K562 (cell line): ENCODE measurements around the gene PNPLA7. TPM values are rescaled to one million over a fixed set of nuclear protein-coding genes. Genes with fewer than 3 reads are reported as not detected.

ENCODE experiments used
- EP300 ChIP-seq: IDR thresholded peaks from 2 replicates; pipeline ENCODE4 v1.6.1; 2012; ENCODE audit warnings: low read length, improper control_type of control experiment
- IRF9 ChIP-seq: fragments of 450-650 bp; IDR thresholded peaks from 2 replicates; pipeline ENCODE4 v1.6.1; 2016; ENCODE audit warnings: missing biosample characterization, missing genetic modification characterization
- KDM1A ChIP-seq, 2 experiments: fragments of 450-650 bp; IDR thresholded peaks; 2 replicates each; pipeline ENCODE4 v1.6.1; 2016; ENCODE audit warnings: mild to moderate bottlenecking in 2 of 2
- MAX ChIP-seq: sonication (generic); formaldehyde crosslinking; IDR thresholded peaks from 2 replicates; pipeline ENCODE4 v1.9.0; 2022; ENCODE audit warnings: mild to moderate bottlenecking, missing genetic modification reagents
- NCOR1 ChIP-seq: fragments of 450-650 bp; IDR thresholded peaks from 2 replicates; pipeline ENCODE4 v1.6.1; 2016; ENCODE audit warnings: mild to moderate bottlenecking, moderate library complexity
- TFAP4 ChIP-seq: sonication (generic); formaldehyde crosslinking; IDR thresholded peaks from 2 replicates; pipeline ENCODE4 v1.8.0; 2022; ENCODE audit warnings: missing genetic modification reagents, mild to moderate bottlenecking, moderate library complexity, borderline replicate concordance
- ZNF318 ChIP-seq, 2 experiments: fragments of 450-650 bp; IDR thresholded peaks; 2 replicates each; pipeline ENCODE4 v1.6.1; 2016; ENCODE audit warnings: mild to moderate bottlenecking in 2 of 2, borderline replicate concordance in 1 of 2, low read depth in 1 of 2, moderate library complexity in 1 of 2
- polyA plus RNA-seq, 8 experiments: library from polyadenylated mRNA; depleted of rRNA in 4 of 8; stranded (reverse) in 5 of 8; unstranded in 3 of 8; fragments of >200 nt; fragmentation: Nextera tagmentation in 2 of 8; fragmentation: Illumina TruSeq in 1 of 8; extraction: Ambion mirVana in 2 of 8; extraction: Trizol in 1 of 8; gene quantifications; 2 replicates each; pipeline versions ENCODE4 v1.2.1 to v1.2.3, GENCODE V29; 2011 to 2014; ENCODE audit warnings: inconsistent platforms in 1 of 8, missing spikeins in 1 of 8
- total RNA-seq, 7 experiments: library from RNA; depleted of rRNA in 6 of 7; stranded (reverse); fragments of >200 nt in 6 of 7; fragmentation: Illumina TruSeq in 2 of 7; extraction: Trizol in 2 of 7; gene quantifications; 2 replicates each; pipeline versions ENCODE4 v1.2.1 to v1.2.3, GENCODE V29; 2011 to 2021; ENCODE audit warnings: low replicate concordance in 1 of 7
- TF ChIP-seq, protein P1 (sequence below): sonication (generic); formaldehyde crosslinking; IDR thresholded peaks from 2 replicates; pipeline ENCODE4 v1.5.0; 2020; ENCODE audit warnings: missing genetic modification reagents
- TF ChIP-seq, protein P2 (sequence below): sonication (generic); formaldehyde crosslinking; IDR thresholded peaks from 2 replicates; pipeline ENCODE4 v1.8.0; 2022; ENCODE audit warnings: mild to moderate bottlenecking, missing genetic modification reagents

The PNPLA7 gene
- total and polyA plus RNA-seq, 9 of the 15 experiments (the other 6 are each of a cell fraction or from before 2014, with no cell fraction given) = 0.01 to 0.85 (median 0.19) TPM; not detected in 1

DNA sequence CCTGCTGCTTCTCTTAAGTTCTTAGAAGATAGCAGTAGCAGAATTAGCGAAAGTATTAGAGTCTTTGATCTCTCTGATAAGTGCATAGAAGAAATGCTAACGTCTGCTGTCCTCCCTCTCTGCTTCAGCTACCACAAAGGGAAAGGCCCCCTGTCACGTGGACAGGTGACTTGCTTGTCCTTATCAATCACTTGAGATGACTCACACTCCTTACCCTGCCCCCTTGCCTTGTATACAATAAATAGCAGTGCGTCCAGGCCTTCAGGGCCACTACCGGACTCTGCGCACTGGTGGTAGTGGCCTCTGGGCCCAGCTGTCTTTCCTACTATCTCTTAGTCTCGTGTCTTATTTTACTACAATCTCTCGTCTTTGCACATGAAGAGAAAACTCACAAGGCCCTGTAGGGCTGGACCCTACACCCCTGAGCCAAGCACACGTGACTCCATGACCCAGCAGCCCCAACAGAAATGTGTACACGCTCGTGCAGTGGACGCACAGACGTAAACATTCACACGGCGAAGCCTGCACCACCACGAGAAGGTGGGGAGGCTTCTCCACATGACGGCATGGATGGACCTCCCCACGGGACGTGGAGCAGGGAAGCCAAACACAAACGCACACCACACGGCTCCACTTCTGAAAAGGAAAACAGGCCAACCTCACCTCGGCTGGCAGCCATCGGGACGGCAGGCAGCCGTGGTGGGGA, 38.3 kb downstream of the PNPLA7 start (continued):
- TF ChIP-seq, protein P1, sequence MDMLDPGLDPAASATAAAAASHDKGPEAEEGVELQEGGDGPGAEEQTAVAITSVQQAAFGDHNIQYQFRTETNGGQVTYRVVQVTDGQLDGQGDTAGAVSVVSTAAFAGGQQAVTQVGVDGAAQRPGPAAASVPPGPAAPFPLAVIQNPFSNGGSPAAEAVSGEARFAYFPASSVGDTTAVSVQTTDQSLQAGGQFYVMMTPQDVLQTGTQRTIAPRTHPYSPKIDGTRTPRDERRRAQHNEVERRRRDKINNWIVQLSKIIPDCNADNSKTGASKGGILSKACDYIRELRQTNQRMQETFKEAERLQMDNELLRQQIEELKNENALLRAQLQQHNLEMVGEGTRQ (CRISPR knock-in tag) = peak; percentile 84
- 0 out of 2 replicates have a peak, but pooled peaks have one; percentile 9 for TF ChIP-seq IRF9 (tag)
- TF ChIP-seq ZNF318 (IDR thresholded peaks at IDR 0.05; ENCODE audit: borderline replicate concordance in 1 of 2, low read depth in 1 of 2) = peak in 1 of 2 experiments; percentile 71; a peak in 2 of 4 replicates
- TF ChIP-seq NCOR1 = peak; percentile 52
- peak; percentile 80 for TF ChIP-seq MAX (CRISPR knock-in tag)
- TF ChIP-seq KDM1A (IDR thresholded peaks at IDR 0.05) = peak in 1 of 2 experiments; percentile 36; a peak in 1 of 4 replicates
- peak; percentile 77 for TF ChIP-seq TFAP4
- peak; percentile 57 for TF ChIP-seq EP300
- TF ChIP-seq, protein P2, sequence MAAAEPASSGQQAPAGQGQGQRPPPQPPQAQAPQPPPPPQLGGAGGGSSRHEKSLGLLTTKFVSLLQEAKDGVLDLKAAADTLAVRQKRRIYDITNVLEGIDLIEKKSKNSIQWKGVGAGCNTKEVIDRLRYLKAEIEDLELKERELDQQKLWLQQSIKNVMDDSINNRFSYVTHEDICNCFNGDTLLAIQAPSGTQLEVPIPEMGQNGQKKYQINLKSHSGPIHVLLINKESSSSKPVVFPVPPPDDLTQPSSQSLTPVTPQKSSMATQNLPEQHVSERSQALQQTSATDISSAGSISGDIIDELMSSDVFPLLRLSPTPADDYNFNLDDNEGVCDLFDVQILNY (CRISPR knock-in tag) = 0 out of 2 replicates have a peak, but pooled peaks have one; percentile 27
